Esophagus muscularis mucosa (tissue), 4 donors: ENCODE data around the gene ATAD1. TPM values are rescaled to one million over a fixed set of nuclear protein-coding genes. Genes with fewer than 3 reads are reported as not detected.
"Not testable (repeated sequence)": the region's sequence is repeated elsewhere in the genome, so short reads cannot be mapped to it uniquely, and the experiment has no call there.

Source experiments
- DNase-seq: peaks from one replicate; pipeline ENCODE4 v3.0.0-alpha.2; 2017; ENCODE audit errors: extremely low spot score
- H3K27ac ChIP-seq, 4 donors: fragments of 200-600 bp; sonication (generic); replicated peaks in 1 of 4; 1 replicate in 3 of 4; 2 replicates in 1 of 4; pipeline ENCODE4 v1.5.1; 2016 to 2019; ENCODE audit warnings: mild to moderate bottlenecking in 1 of 4
- H3K27me3 ChIP-seq, 4 donors: fragments of 200-600 bp; sonication (generic); one replicate each; pipeline versions ENCODE4 v1.5.1 to v1.6.0; 2016 to 2019
- H3K36me3 ChIP-seq, 4 donors: fragments of 200-600 bp; sonication (generic); one replicate each; pipeline ENCODE4 v1.5.1; 2016 to 2019
- H3K4me1 ChIP-seq, 4 donors: fragments of 200-600 bp; sonication (generic); one replicate each; pipeline ENCODE4 v1.5.1; 2016 to 2019
- H3K4me3 ChIP-seq, 4 donors: fragments of 200-600 bp; sonication (generic); 1 replicate in 2 of 4; 2 replicates in 2 of 4; pipeline ENCODE4 v1.5.1; 2016 to 2019; ENCODE audit warnings: mild to moderate bottlenecking in 4 of 4, moderate library complexity in 1 of 4
- H3K9me3 ChIP-seq, 4 donors: fragments of 200-600 bp; sonication (generic); 1 replicate in 3 of 4; 2 replicates in 1 of 4; pipeline ENCODE4 v1.5.1; 2016 to 2019
- CTCF ChIP-seq, 3 experiments: fragments of 200-600 bp in 2 of 3; fragments of 450-650 bp in 1 of 3; sonication (generic) in 2 of 3; IDR thresholded peaks; one replicate each; pipeline ENCODE4 v1.5.1; 2017 to 2019; ENCODE audit warnings: antibody characterized with exemption in 3 of 3, mild to moderate bottlenecking in 2 of 3, moderate library complexity in 1 of 3
- EP300 ChIP-seq: sonication (generic); formaldehyde crosslinking; IDR thresholded peaks from one replicate; pipeline ENCODE4 v1.6.1; 2017; ENCODE audit warnings: antibody characterized with exemption
- POLR2A ChIP-seq: fragments of 450-650 bp; IDR thresholded peaks from one replicate; pipeline ENCODE4 v1.6.1; 2017; ENCODE audit warnings: antibody characterized with exemption, moderate library complexity, mild to moderate bottlenecking, low read depth
- POLR2AphosphoS5 ChIP-seq, 2 donors: sonication (generic); formaldehyde crosslinking; IDR thresholded peaks; one replicate each; pipeline ENCODE4 v1.6.1; 2017; ENCODE audit warnings: antibody characterized with exemption in 2 of 2
- WGBS: methylation state at CpG from one replicate; pipeline ENCODE4 v1.1.5; 2018; 5-methylcytosine and 5-hydroxymethylcytosine counted together
- intact Hi-C: fragments of 100-400 bp; cut with DNase I; formaldehyde crosslinking; loops from one replicate; pipeline ENCODE4 v1.15.1; 2023
- total RNA-seq, 4 donors: library from RNA; depleted of rRNA; stranded (reverse); fragments of >200 nt; gene quantifications; one replicate each; pipeline versions ENCODE4 v1.1.0 to v1.2.1, GENCODE V29; 2016

Gene ATAD1
- total RNA-seq, 4 donors from 2014 or later = 29.1 to 41.3 (median 36.1) TPM

- Histone ChIP-seq H3K4me3 (no peak overlapping the region), H3K9me3 (no peaks in the 10 kb centered on the region), H3K4me1 (peaks cover 0 to 2% (median 0%) of the 10 kb centered on the region in 4 donors), H3K36me3 (peaks cover 0 to 36% (median 14%) of the 10 kb centered on the region in 4 donors), H3K27ac (no peak overlapping the region), H3K27me3 (no peaks in the 10 kb centered on the region)
- no peak for DNase-seq
- intact Hi-C loops = no loop called here
- TF ChIP-seq EP300 = no peak
- no peak for TF ChIP-seq POLR2AphosphoS5 (IDR thresholded peaks at IDR 0.05)
- no peak for TF ChIP-seq POLR2A
- no peak for TF ChIP-seq CTCF (IDR thresholded peaks at IDR 0.05)
Observed at GRCh38 chr10:87750817-87751216, 67.2 kb downstream of the ATAD1 start.

GRCh38 chr10:87750001-87750671, 67.9 kb downstream of the ATAD1 start:
- intact Hi-C loops = no loop called here
- TF ChIP-seq POLR2AphosphoS5 (IDR thresholded peaks at IDR 0.05) = no peak
- no peak for TF ChIP-seq EP300
- no peak for TF ChIP-seq POLR2A
- TF ChIP-seq CTCF (IDR thresholded peaks at IDR 0.05) = no peak
- H3K4me3 ChIP-seq = no peak overlapping the region
- H3K4me1 ChIP-seq = peaks cover 0 to 2% (median 0%) of the 10 kb centered on the region in 4 donors
- 46% methylated on average over 5 of the region's 5 CpGs for WGBS
- H3K27me3 ChIP-seq = no peaks in the 10 kb centered on the region
- no peak for DNase-seq
- peaks cover 0 to 32% (median 10%) of the 10 kb centered on the region in 4 donors for H3K36me3 ChIP-seq
- H3K9me3 ChIP-seq = no peaks in the 10 kb centered on the region
- no peak overlapping the region for H3K27ac ChIP-seq

GRCh38 chr10:87748244-87748643, 69.8 kb downstream of the ATAD1 start:
- DNase-seq, H3K4me1 ChIP-seq, H3K4me3 ChIP-seq, intact Hi-C loops, H3K27me3 ChIP-seq, H3K9me3 ChIP-seq, H3K27ac ChIP-seq: not testable (repeated sequence)
- H3K36me3 ChIP-seq = peaks cover 0 to 27% (median 6%) of the 10 kb centered on the region in 4 donors
- WGBS = 84% methylated on average over 4 of the region's 4 CpGs

- 41% methylated on average over 4 of the region's 4 CpGs for WGBS
- no peak overlapping the region for H3K27ac ChIP-seq
- no peaks in the 10 kb centered on the region for H3K27me3 ChIP-seq
- TF ChIP-seq POLR2A (no peak), CTCF (IDR thresholded peaks at IDR 0.05) (no peak), POLR2AphosphoS5 (IDR thresholded peaks at IDR 0.05) (no peak), EP300 (no peak)
- H3K4me3 ChIP-seq = no peak overlapping the region
- H3K36me3 ChIP-seq = peaks cover 0 to 27% (median 6%) of the 10 kb centered on the region in 4 donors
- H3K4me1 ChIP-seq = peaks cover 0 to 2% (median 0%) of the 10 kb centered on the region in 4 donors
- DNase-seq = no peak
- no peaks in the 10 kb centered on the region for H3K9me3 ChIP-seq
- intact Hi-C loops = no loop called here
Observed at GRCh38 chr10:87746911-87747310, 71.1 kb downstream of the ATAD1 start.

GRCh38 chr10:87744606-87745005, 73.4 kb downstream of the ATAD1 start:
- WGBS = 90% methylated on average over 2 of the region's 2 CpGs
- H3K4me1 ChIP-seq = peaks cover 0 to 3% (median 0%) of the 10 kb centered on the region in 4 donors
- H3K27me3 ChIP-seq = no peaks in the 10 kb centered on the region
- intact Hi-C loops = no loop called here
- peaks cover 0 to 27% (median 6%) of the 10 kb centered on the region in 4 donors for H3K36me3 ChIP-seq
- TF ChIP-seq POLR2A (no peak), EP300 (no peak), POLR2AphosphoS5 (IDR thresholded peaks at IDR 0.05) (no peak), CTCF (IDR thresholded peaks at IDR 0.05) (no peak)
- H3K27ac ChIP-seq = no peak overlapping the region
- no peak for DNase-seq
- no peak overlapping the region for H3K4me3 ChIP-seq
- no peaks in the 10 kb centered on the region for H3K9me3 ChIP-seq

GRCh38 chr10:87742992-87743610, 74.9 kb downstream of the ATAD1 start:
- H3K27ac ChIP-seq, H3K4me3 ChIP-seq, H3K27me3 ChIP-seq, H3K9me3 ChIP-seq, H3K4me1 ChIP-seq, intact Hi-C loops, DNase-seq: not testable (repeated sequence)
- WGBS = 95% methylated on average over 10 of the region's 18 CpGs
- H3K36me3 ChIP-seq = peaks cover 0 to 19% (median 6%) of the 10 kb centered on the region in 4 donors
